GM23338 (cell line): ENCODE measurements around the gene CDH4.

Experiments used
- CREB1 ChIP-seq: fragments of 250-450 bp; sonication (Bioruptor Pico); IDR thresholded peaks from 2 replicates; pipeline ENCODE4 v1.5.0; 2020; ENCODE audit warnings: low read depth, mild to moderate bottlenecking, moderate library complexity
- EZH2 ChIP-seq: fragments of 200-600 bp; sonication (generic); IDR thresholded peaks from one replicate; pipeline ENCODE4 v1.8.0; 2017; ENCODE audit warnings: antibody characterized with exemption, mild to moderate bottlenecking, low read depth; ENCODE audit not compliant: unreplicated experiment
- EZH2phosphoT487 ChIP-seq: fragments of 200-600 bp; sonication (generic); IDR thresholded peaks from one replicate; pipeline ENCODE4 v1.8.1; 2018; ENCODE audit warnings: antibody characterized with exemption; ENCODE audit not compliant: unreplicated experiment
- JUNB ChIP-seq: IDR thresholded peaks from one replicate; pipeline ENCODE4 v1.6.1; 2016; ENCODE audit warnings: antibody characterized with exemption; ENCODE audit not compliant: unreplicated experiment
- NANOG ChIP-seq: IDR thresholded peaks from 2 replicates; pipeline ENCODE4 v1.6.1; 2016; ENCODE audit warnings: antibody characterized with exemption, borderline replicate concordance
- POLR2AphosphoS5 ChIP-seq: IDR thresholded peaks from 2 replicates; pipeline ENCODE4 v1.6.1; 2016; ENCODE audit warnings: antibody characterized with exemption, low read depth
- STAT1 ChIP-seq: IDR thresholded peaks from one replicate; pipeline ENCODE4 v1.6.1; 2016; ENCODE audit warnings: antibody characterized with exemption; ENCODE audit not compliant: unreplicated experiment
- ZNF114 ChIP-seq: fragments of 250-450 bp; sonication (Bioruptor Pico); IDR thresholded peaks from 2 replicates; pipeline ENCODE4 v1.5.0; 2020; ENCODE audit warnings: mild to moderate bottlenecking, moderate library complexity
- ZNF331 ChIP-seq: fragments of 250-450 bp; sonication (Bioruptor Pico); IDR thresholded peaks from 2 replicates; pipeline ENCODE4 v1.5.0; 2020; ENCODE audit warnings: low read depth, mild to moderate bottlenecking, moderate library complexity
- TF ChIP-seq, protein P1 (sequence below), 2 experiments: fragments of 200-600 bp in 1 of 2; sonication (generic) in 1 of 2; conservative IDR thresholded peaks; 2 replicates each; pipeline versions ENCODE4 v1.5.1 to v1.6.1; 2016 to 2017; ENCODE audit warnings: antibody characterized with exemption in 2 of 2, low read depth in 2 of 2, mild to moderate bottlenecking in 2 of 2, moderate library complexity in 1 of 2
- TF ChIP-seq, protein P2 (sequence below): IDR thresholded peaks from one replicate; pipeline ENCODE4 v1.6.1; 2018; ENCODE audit warnings: antibody characterized with exemption; ENCODE audit not compliant: unreplicated experiment

DNA sequence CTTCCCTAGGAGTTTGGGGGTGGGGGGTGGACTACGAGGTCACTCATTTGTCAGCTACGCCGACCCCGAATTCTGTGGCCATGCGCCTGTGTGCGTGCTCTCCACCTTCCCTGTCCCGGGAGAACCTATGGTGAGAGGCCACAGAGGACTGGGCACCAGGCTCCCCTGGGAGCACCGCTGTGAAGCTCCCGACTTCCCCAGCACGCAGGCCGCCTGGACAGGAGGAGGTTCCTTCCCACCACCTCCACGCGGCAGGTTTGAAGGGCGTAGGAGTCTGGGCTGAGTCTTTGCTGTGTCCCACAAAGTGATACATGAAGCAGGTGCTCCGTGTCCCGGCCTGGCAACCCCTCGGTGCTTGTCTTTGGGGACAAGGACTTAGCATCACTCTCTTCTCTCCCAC lies 107.2 kb downstream of the CDH4 start:
- TF ChIP-seq, protein P1, sequence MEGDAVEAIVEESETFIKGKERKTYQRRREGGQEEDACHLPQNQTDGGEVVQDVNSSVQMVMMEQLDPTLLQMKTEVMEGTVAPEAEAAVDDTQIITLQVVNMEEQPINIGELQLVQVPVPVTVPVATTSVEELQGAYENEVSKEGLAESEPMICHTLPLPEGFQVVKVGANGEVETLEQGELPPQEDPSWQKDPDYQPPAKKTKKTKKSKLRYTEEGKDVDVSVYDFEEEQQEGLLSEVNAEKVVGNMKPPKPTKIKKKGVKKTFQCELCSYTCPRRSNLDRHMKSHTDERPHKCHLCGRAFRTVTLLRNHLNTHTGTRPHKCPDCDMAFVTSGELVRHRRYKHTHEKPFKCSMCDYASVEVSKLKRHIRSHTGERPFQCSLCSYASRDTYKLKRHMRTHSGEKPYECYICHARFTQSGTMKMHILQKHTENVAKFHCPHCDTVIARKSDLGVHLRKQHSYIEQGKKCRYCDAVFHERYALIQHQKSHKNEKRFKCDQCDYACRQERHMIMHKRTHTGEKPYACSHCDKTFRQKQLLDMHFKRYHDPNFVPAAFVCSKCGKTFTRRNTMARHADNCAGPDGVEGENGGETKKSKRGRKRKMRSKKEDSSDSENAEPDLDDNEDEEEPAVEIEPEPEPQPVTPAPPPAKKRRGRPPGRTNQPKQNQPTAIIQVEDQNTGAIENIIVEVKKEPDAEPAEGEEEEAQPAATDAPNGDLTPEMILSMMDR (conservative IDR thresholded peaks at IDR 0.05; ENCODE audit: low read depth in 2 of 2) = no peak
- no peak for TF ChIP-seq EZH2
- no peak for TF ChIP-seq POLR2AphosphoS5
- no peak for TF ChIP-seq EZH2phosphoT487
- TF ChIP-seq, protein P2, sequence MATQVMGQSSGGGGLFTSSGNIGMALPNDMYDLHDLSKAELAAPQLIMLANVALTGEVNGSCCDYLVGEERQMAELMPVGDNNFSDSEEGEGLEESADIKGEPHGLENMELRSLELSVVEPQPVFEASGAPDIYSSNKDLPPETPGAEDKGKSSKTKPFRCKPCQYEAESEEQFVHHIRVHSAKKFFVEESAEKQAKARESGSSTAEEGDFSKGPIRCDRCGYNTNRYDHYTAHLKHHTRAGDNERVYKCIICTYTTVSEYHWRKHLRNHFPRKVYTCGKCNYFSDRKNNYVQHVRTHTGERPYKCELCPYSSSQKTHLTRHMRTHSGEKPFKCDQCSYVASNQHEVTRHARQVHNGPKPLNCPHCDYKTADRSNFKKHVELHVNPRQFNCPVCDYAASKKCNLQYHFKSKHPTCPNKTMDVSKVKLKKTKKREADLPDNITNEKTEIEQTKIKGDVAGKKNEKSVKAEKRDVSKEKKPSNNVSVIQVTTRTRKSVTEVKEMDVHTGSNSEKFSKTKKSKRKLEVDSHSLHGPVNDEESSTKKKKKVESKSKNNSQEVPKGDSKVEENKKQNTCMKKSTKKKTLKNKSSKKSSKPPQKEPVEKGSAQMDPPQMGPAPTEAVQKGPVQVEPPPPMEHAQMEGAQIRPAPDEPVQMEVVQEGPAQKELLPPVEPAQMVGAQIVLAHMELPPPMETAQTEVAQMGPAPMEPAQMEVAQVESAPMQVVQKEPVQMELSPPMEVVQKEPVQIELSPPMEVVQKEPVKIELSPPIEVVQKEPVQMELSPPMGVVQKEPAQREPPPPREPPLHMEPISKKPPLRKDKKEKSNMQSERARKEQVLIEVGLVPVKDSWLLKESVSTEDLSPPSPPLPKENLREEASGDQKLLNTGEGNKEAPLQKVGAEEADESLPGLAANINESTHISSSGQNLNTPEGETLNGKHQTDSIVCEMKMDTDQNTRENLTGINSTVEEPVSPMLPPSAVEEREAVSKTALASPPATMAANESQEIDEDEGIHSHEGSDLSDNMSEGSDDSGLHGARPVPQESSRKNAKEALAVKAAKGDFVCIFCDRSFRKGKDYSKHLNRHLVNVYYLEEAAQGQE = no peak
- no peak for TF ChIP-seq ZNF114 (CRISPR knock-in tag)
- no peak for TF ChIP-seq JUNB
- TF ChIP-seq NANOG = no peak
- TF ChIP-seq STAT1 = no peak
- TF ChIP-seq ZNF331 (CRISPR knock-in tag) = no peak
- no peak for TF ChIP-seq CREB1 (CRISPR knock-in tag)
